ENCODE measurements around the gene CHTF18.

DNA sequence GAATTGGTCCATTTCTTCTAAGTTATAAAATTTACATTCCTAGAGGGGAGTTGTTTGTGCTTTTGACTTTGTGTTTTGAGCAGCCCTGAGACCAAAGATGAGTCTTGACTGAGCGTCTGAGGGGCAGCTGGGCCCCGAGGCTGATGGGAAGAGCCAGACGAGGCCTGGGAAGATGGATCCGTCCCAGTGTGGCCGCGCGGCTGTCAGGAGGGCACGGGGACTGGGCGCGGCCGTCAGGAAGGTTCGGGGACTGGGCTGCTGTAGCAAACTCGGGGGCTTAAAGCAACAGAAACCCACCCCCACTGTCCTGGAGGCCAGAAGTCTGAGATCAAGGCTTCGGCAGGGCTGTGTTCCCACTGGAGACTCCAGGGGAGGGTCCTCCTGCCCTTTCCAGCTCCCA is 50.3 kb downstream of the CHTF18 start:
- TF ChIP-seq POLR2AphosphoS5 (IDR thresholded peaks at IDR 0.05; ENCODE audit: low read depth, low read length) (no peak), POLR2A (IDR thresholded peaks at IDR 0.05; ENCODE audit: low read depth, low read length) (no peak)

Data from GM12891 (cell line).